ENCODE data around the gene INPP1.

Gene INPP1

GRCh38 chr2:190319555-190320498 lies 23.6 kb upstream of the INPP1 start, which contains the start of gene HIBCH:
Gene HIBCH (minus strand): TSS chr2:190319826. CDS start chr2:190319750, 76 bp downstream.
- Histone ChIP-seq H2AFZ (ENCODE audit: low read depth) (peak within 1 kb of the TSS; percentile 97), H3K4me2 (peak within 1 kb of the TSS; percentile 98), H3K36me3 (ENCODE audit: insufficient read depth) (no peaks in the 10 kb centered on the region), H3K4me1 (ENCODE audit: low read depth, poor library complexity, severe bottlenecking) (peaks cover 53% of the 10 kb centered on the region), H3K4me3 (IDR thresholded peaks at IDR 0.05; ENCODE audit: insufficient read depth, low read depth, low read length) (peak within 1 kb of the TSS; percentile 93), H4K20me1 (ENCODE audit: insufficient read depth) (no peaks in the 10 kb centered on the region), H3K79me2 (ENCODE audit: insufficient read depth, low read depth) (peaks cover 40% of the 10 kb centered on the region), H3K9ac (peak within 1 kb of the TSS; percentile 60), H3K27me3 (ENCODE audit: insufficient read depth, low read depth) (no peaks in the 10 kb centered on the region), H3K27ac (peak within 1 kb of the TSS; percentile 58)
- peak; percentile 61 for TF ChIP-seq CTCF (conservative IDR thresholded peaks at IDR 0.05; ENCODE audit: low read depth, low read length)

- Histone ChIP-seq H4K20me1 (ENCODE audit: insufficient read depth) (no peaks in the 10 kb centered on the region), H3K4me3 (IDR thresholded peaks at IDR 0.05; ENCODE audit: insufficient read depth, low read depth, low read length) (no peak overlapping the region), H2AFZ (ENCODE audit: low read depth) (peak overlapping the region; percentile 97), H3K9ac (no peak overlapping the region), H3K79me2 (ENCODE audit: insufficient read depth, low read depth) (peaks cover 36% of the 10 kb centered on the region), H3K4me2 (peak overlapping the region; percentile 84), H3K27me3 (ENCODE audit: insufficient read depth, low read depth) (no peaks in the 10 kb centered on the region), H3K36me3 (ENCODE audit: insufficient read depth) (no peaks in the 10 kb centered on the region), H3K4me1 (ENCODE audit: low read depth, poor library complexity, severe bottlenecking) (peaks cover 44% of the 10 kb centered on the region), H3K27ac (0 out of 2 replicates have a peak overlapping the region, but pooled peaks have one; percentile 58)
- TF ChIP-seq CTCF (conservative IDR thresholded peaks at IDR 0.05; ENCODE audit: low read depth, low read length) = no peak
These were observed 22.7 kb upstream of the INPP1 start for GRCh38 chr2:190320696-190321095.

GRCh38 chr2:190323406-190323805 lies 20.0 kb upstream of the INPP1 start:
- Histone ChIP-seq H3K27ac (no peak overlapping the region), H3K36me3 (ENCODE audit: insufficient read depth) (no peaks in the 10 kb centered on the region), H3K27me3 (ENCODE audit: insufficient read depth, low read depth) (no peaks in the 10 kb centered on the region), H3K4me3 (IDR thresholded peaks at IDR 0.05; ENCODE audit: insufficient read depth, low read depth, low read length) (no peak overlapping the region), H2AFZ (ENCODE audit: low read depth) (no peak overlapping the region), H3K79me2 (ENCODE audit: insufficient read depth, low read depth) (peaks cover 12% of the 10 kb centered on the region), H3K4me1 (ENCODE audit: low read depth, poor library complexity, severe bottlenecking) (peaks cover 19% of the 10 kb centered on the region), H3K9ac (no peak overlapping the region), H3K4me2 (no peak overlapping the region), H4K20me1 (ENCODE audit: insufficient read depth) (no peaks in the 10 kb centered on the region)
- no peak for TF ChIP-seq CTCF (conservative IDR thresholded peaks at IDR 0.05; ENCODE audit: low read depth, low read length)

- Histone ChIP-seq H2AFZ (ENCODE audit: low read depth) (no peak overlapping the region), H3K36me3 (ENCODE audit: insufficient read depth) (no peaks in the 10 kb centered on the region), H3K79me2 (ENCODE audit: insufficient read depth, low read depth) (0 out of 2 replicates have a peak, but pooled peaks cover 3% of the 10 kb centered on the region), H3K4me2 (no peak overlapping the region), H4K20me1 (ENCODE audit: insufficient read depth) (no peaks in the 10 kb centered on the region), H3K4me1 (ENCODE audit: low read depth, poor library complexity, severe bottlenecking) (peaks cover 9% of the 10 kb centered on the region), H3K4me3 (IDR thresholded peaks at IDR 0.05; ENCODE audit: insufficient read depth, low read depth, low read length) (no peak overlapping the region), H3K27me3 (ENCODE audit: insufficient read depth, low read depth) (no peaks in the 10 kb centered on the region), H3K27ac (no peak overlapping the region), H3K9ac (no peak overlapping the region)
- TF ChIP-seq CTCF (conservative IDR thresholded peaks at IDR 0.05; ENCODE audit: low read depth, low read length) = no peak
These were observed 17.8 kb upstream of the INPP1 start for GRCh38 chr2:190325588-190325987.
